GM18499 (cell line): ENCODE data around the gene SH3RF2.

Experiments used
- ATAC-seq: cut with Tn5 transposase; IDR thresholded peaks from one replicate; pipeline ENCODE4 v1.9.1; 2021; ENCODE audit warnings: moderate number of reproducible peaks; ENCODE audit not compliant: insufficient read depth, unreplicated experiment

Gene SH3RF2

GRCh38 chr5:146111409-146111808 lies 175.0 kb downstream of the SH3RF2 start:
- ATAC-seq: no peak

GRCh38 chr5:146112476-146112875 lies 176.1 kb downstream of the SH3RF2 start:
- no peak for ATAC-seq
